Uterus (tissue), 2 donors: ENCODE data around the gene KRT85.

Source experiments
- POLR2A ChIP-seq, 2 donors: fragments of 450-650 bp; IDR thresholded peaks; one replicate each; pipeline ENCODE4 v1.6.1; 2016; ENCODE audit warnings: antibody characterized with exemption in 2 of 2, mild to moderate bottlenecking in 1 of 2, moderate library complexity in 1 of 2
- TF ChIP-seq, protein P1 (sequence below), 4 experiments: fragments of 200-600 bp in 2 of 4; fragments of 450-650 bp in 2 of 4; sonication (generic) in 2 of 4; IDR thresholded peaks; one replicate each; pipeline ENCODE4 v1.5.1; 2016 to 2019; ENCODE audit warnings: antibody characterized with exemption in 4 of 4, mild to moderate bottlenecking in 2 of 4, moderate library complexity in 1 of 4

GRCh38 chr12:52324153-52324444 is 43.2 kb downstream of the KRT85 start:
- TF ChIP-seq, protein P1, sequence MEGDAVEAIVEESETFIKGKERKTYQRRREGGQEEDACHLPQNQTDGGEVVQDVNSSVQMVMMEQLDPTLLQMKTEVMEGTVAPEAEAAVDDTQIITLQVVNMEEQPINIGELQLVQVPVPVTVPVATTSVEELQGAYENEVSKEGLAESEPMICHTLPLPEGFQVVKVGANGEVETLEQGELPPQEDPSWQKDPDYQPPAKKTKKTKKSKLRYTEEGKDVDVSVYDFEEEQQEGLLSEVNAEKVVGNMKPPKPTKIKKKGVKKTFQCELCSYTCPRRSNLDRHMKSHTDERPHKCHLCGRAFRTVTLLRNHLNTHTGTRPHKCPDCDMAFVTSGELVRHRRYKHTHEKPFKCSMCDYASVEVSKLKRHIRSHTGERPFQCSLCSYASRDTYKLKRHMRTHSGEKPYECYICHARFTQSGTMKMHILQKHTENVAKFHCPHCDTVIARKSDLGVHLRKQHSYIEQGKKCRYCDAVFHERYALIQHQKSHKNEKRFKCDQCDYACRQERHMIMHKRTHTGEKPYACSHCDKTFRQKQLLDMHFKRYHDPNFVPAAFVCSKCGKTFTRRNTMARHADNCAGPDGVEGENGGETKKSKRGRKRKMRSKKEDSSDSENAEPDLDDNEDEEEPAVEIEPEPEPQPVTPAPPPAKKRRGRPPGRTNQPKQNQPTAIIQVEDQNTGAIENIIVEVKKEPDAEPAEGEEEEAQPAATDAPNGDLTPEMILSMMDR (IDR thresholded peaks at IDR 0.05) = no peak
- TF ChIP-seq POLR2A (IDR thresholded peaks at IDR 0.05) = no peak
